ENCODE measurements around the gene ABCA2. TPM values are rescaled to one million over a fixed set of nuclear protein-coding genes. Genes with fewer than 3 reads are reported as not detected.
A peak's percentile ranks its signal among the peaks of the same experiment; 100 is the strongest.

ABCA2 gene
- total RNA-seq, 1 donor from 2014 or later = 26.7 TPM

GRCh38 chr9:136963341-136963740, 64.7 kb downstream of the ABCA2 start:
- DNase-seq = no peak
- no peak for ATAC-seq (ENCODE audit: poor library complexity)
- intact Hi-C loops (cut with DNase I) = no loop called here

DNA sequence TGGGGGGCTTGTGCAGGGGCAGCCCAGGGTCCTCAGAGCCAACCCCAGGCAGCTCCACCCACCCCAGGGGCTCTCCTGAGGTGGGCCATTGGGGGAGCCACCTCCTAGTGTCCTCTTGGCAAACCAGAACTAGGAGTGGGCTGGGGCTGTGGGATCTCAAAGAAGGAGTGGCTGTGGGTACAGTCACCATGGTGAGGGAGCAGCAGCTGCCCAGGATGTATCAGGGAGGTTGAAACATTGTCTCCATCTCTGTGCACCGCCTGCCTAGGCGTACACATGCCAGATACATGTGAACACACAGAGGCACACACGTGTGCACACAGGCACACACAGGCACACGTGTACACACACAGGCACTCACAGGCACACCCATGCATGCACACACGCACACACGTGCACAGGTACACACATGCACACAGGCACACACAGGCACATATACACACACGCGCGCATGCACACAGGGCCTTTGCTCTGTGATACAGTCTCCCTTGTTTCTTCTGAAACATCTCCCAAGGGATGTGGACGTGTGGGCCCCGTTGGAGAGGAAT, 65.3 kb downstream of the ABCA2 start:
- no peak for DNase-seq
- no peak for ATAC-seq (ENCODE audit: poor library complexity)
- intact Hi-C loops (cut with DNase I) = no loop called here

- DNase-seq = no peak
- no peak for ATAC-seq (ENCODE audit: poor library complexity)
- intact Hi-C loops (cut with DNase I) = no loop called here
Measured at GRCh38 chr9:136962163-136962562, 65.9 kb downstream of the ABCA2 start.

DNA sequence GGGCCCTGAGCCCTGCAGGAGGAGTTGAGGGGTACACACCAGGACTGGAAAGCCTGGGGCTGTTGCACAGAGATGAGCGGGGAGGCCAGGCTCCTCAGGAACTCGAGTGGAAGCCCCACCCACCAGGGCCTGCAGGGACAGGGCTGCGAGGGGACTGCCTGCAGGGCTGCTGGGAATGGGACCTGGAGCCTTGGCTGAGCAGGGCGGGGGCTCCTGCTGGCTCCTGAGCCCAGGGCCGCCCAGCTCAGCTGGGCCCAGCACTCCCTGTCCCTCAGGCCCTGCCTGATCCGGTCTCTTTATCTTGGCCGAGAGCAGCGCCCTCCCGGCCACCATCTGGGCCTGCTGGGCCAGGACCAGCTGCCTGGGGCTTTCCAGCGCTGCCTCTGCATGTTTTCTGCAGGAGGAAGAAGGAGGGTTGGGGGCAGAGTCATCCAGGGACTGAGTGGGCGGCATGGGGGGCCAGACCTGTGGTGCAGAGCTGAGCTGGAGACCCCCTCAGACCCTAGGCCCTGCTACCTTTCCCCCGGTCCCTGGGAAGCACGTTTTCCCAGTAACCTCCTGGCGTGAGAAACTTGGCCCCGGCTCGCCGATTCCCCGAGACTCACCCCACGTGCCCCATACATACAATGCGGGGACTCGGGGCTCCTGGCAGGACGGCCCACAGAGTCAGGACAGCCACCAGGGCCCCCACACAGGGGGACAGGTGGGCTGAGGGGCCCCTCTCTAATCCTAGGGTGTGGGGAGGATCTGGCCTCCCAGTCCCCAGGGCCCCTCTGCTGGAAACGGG, 66.6 kb downstream of the ABCA2 start:
- DNase-seq = peak; percentile 80
- intact Hi-C loops (cut with DNase I) = no loop called here
- peak; percentile 77 for ATAC-seq (ENCODE audit: poor library complexity)

DNA sequence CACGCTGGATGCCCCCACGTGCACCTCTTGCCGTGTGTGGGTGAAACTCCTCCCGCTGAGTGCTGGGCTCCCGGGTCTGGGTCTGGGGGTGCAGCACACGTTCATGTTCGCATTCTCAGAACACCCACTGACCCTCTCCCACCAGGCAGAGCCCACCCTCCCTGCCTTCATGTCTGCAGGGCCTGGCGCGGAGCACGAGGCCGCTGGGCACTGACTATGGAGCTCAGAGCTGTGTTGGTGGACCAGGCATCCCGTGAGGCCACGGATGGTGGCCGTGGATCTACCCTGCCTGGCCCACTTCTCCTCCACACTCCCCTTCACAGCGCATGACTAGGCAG, 67.1 kb downstream of the ABCA2 start:
- DNase-seq (no peak), ATAC-seq (ENCODE audit: poor library complexity) (no peak)
- intact Hi-C loops (cut with DNase I) = no loop called here

DNA sequence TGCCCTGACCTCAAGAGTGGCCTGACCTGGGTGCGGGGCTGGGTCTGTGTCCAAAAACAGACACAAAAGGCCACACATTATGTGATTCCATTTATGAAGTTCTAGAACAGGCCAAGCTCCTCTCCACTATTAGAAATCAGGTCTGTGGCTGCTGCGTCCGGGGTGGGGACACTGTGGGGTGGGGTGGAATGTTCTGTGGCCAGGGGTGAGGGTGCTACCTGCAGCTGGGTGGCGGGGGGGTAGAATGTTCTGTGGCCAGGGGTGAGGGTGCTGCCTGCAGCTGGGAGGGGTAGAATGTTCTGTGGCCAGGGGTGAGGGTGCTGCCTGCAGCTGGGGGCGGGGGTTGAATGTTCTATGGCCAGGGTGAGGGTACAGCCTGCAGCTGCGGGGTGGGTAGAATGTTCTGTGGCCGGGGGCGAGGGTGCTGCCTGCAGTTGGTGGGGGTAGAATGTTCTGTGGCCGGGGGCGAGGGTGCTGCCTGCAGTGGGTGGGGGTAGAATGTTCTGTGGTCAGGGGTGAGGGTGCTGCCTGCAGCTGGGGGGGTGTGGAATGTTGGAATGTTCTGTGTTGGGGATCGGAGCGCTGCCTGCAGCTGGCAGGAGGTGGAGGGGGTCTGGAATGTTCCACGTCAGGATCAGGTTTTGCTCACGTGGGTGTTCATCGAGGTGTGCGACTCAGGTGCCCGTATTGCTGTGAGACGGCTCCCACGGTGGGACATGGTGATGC, 67.7 kb downstream of the ABCA2 start:
- intact Hi-C loops (cut with DNase I) = no loop called here
- ATAC-seq (ENCODE audit: poor library complexity) = no peak
- no peak for DNase-seq

GRCh38 chr9:136958898-136959850, 68.9 kb downstream of the ABCA2 start:
- intact Hi-C loops (cut with DNase I) = no loop called here
- no peak for ATAC-seq (ENCODE audit: poor library complexity)

GRCh38 chr9:136958473-136958872, 69.6 kb downstream of the ABCA2 start:
- no peak for DNase-seq

More at GRCh38 chr9:136958898-136959850, 68.9 kb downstream of the ABCA2 start:
- DNase-seq = no peak

GRCh38 chr9:136957901-136958300, 70.1 kb downstream of the ABCA2 start:
- intact Hi-C loops (cut with DNase I) = no loop called here
- ATAC-seq (ENCODE audit: poor library complexity) (no peak), DNase-seq (no peak)

More at GRCh38 chr9:136958473-136958872, 69.6 kb downstream of the ABCA2 start:
- intact Hi-C loops (cut with DNase I) = no loop called here
- ATAC-seq (ENCODE audit: poor library complexity) = no peak

GRCh38 chr9:136957461-136957860, 70.6 kb downstream of the ABCA2 start:
- DNase-seq = no peak
- ATAC-seq (ENCODE audit: poor library complexity) = no peak
- intact Hi-C loops (cut with DNase I) = no loop called here

Other genes with a start within 250 kb of the ABCA2 start
- 70.9 TPM for gene TMEM141, start 236.9 kb downstream of the ABCA2 start, total RNA-seq
- 1.5 TPM for gene CCDC183, start 231.9 kb downstream of the ABCA2 start, total RNA-seq
- gene RABL6, start 220.3 kb downstream of the ABCA2 start, total RNA-seq = 68.0 TPM
- 7.3 TPM for gene AJM1, start 185.8 kb downstream of the ABCA2 start, total RNA-seq
- gene PHPT1, start 178.8 kb downstream of the ABCA2 start, total RNA-seq = 345 TPM
- gene MAMDC4, start 175.9 kb downstream of the ABCA2 start, total RNA-seq = 13.2 TPM
- gene EDF1, start 161.9 kb downstream of the ABCA2 start, total RNA-seq = 325 TPM
- 9.1 TPM for gene TRAF2, start 141.7 kb downstream of the ABCA2 start, total RNA-seq
- 142 TPM for gene FBXW5, start 83.5 kb downstream of the ABCA2 start, total RNA-seq
- gene C8G, start 83.0 kb downstream of the ABCA2 start, total RNA-seq = 1.1 TPM
- gene LCN12, start 76.0 kb downstream of the ABCA2 start, total RNA-seq = 2.1 TPM
- gene PTGDS, start 50.7 kb downstream of the ABCA2 start, total RNA-seq = 6,152 TPM
- 9.7 TPM for gene LCNL1, start 45.2 kb downstream of the ABCA2 start, total RNA-seq
- gene PAXX, start 35.8 kb downstream of the ABCA2 start, total RNA-seq = 19.4 TPM
- 2.7 TPM for gene CLIC3, start 31.7 kb downstream of the ABCA2 start, total RNA-seq
- gene FUT7, start 3.9 kb upstream of the ABCA2 start, total RNA-seq = not detected
- gene NPDC1, start 17.9 kb upstream of the ABCA2 start, total RNA-seq = 59.1 TPM
- gene ENTPD2, start 25.8 kb upstream of the ABCA2 start, total RNA-seq = 1.9 TPM
- 0.22 TPM for gene SAPCD2, start 42.3 kb upstream of the ABCA2 start, total RNA-seq
- gene UAP1L1, start 49.3 kb upstream of the ABCA2 start, total RNA-seq = 11.3 TPM
- gene MAN1B1, start 58.7 kb upstream of the ABCA2 start, total RNA-seq = 20.3 TPM
- 153 TPM for gene DPP7, start 86.5 kb upstream of the ABCA2 start, total RNA-seq
- gene GRIN1, start 110.9 kb upstream of the ABCA2 start, total RNA-seq = not detected
- gene LRRC26, start 141.8 kb upstream of the ABCA2 start, total RNA-seq = not detected
- gene TMEM210, start 143.8 kb upstream of the ABCA2 start, total RNA-seq = not detected
- gene ANAPC2, start 160.3 kb upstream of the ABCA2 start, total RNA-seq = 33.9 TPM
- 73.7 TPM for gene SSNA1, start 160.4 kb upstream of the ABCA2 start, total RNA-seq
- 19.0 TPM for gene TPRN, start 172.5 kb upstream of the ABCA2 start, total RNA-seq
- 44.9 TPM for gene TMEM203, start 177.4 kb upstream of the ABCA2 start, total RNA-seq
- gene NDOR1, start 177.5 kb upstream of the ABCA2 start, total RNA-seq = 5.5 TPM
- gene RNF208, start 194.0 kb upstream of the ABCA2 start, total RNA-seq = 24.8 TPM
- not detected for gene CYSRT1, start 196.9 kb upstream of the ABCA2 start, total RNA-seq
- not detected for gene RNF224, start 199.3 kb upstream of the ABCA2 start, total RNA-seq
- not detected for gene SLC34A3, start 202.7 kb upstream of the ABCA2 start, total RNA-seq
- 515 TPM for gene TUBB4B, start 213.1 kb upstream of the ABCA2 start, total RNA-seq
- 1.3 TPM for gene STPG3, start 223.0 kb upstream of the ABCA2 start, total RNA-seq
- 39.9 TPM for gene NELFB, start 227.1 kb upstream of the ABCA2 start, total RNA-seq
- gene TOR4A, start 249.5 kb upstream of the ABCA2 start, total RNA-seq = 16.6 TPM